ENCODE measurements around the gene NRG3. TPM values are rescaled to one million over a fixed set of nuclear protein-coding genes. Genes with fewer than 3 reads are reported as not detected.
"Not testable (repeated sequence)": the region's sequence is repeated elsewhere in the genome, so short reads cannot be mapped to it uniquely, and the experiment has no call there.

The NRG3 gene
- total RNA-seq, 4 donors from 2014 or later: 0.20 to 1.1 (median 0.84) TPM; not detected in 1

- WGBS, 2 donors: 73 to 76% methylated on average over 2 of the region's 2 CpGs
- no peak for DNase-seq (ENCODE audit: low spot score in 2 of 2)
- no peak overlapping the region for H3K4me3 ChIP-seq
- H3K27ac ChIP-seq: no peak overlapping the region
- TF ChIP-seq EP300 (IDR thresholded peaks at IDR 0.05): no peak
- TF ChIP-seq CTCF (IDR thresholded peaks at IDR 0.05): no peak
- no peak for TF ChIP-seq POLR2A (IDR thresholded peaks at IDR 0.05)
- H3K9me3 ChIP-seq: peaks cover 0 to 10% (median 0%) of the 10 kb centered on the region in 4 donors
- H3K36me3 ChIP-seq: no peaks in the 10 kb centered on the region
- no peaks in the 10 kb centered on the region for H3K27me3 ChIP-seq
- H3K4me1 ChIP-seq: no peaks in the 10 kb centered on the region
Observed at GRCh38 chr10:82949816-82950575, 1075.0 kb downstream of the NRG3 start.

GRCh38 chr10:82953331-82953730 lies 1078.3 kb downstream of the NRG3 start:
- H3K4me3 ChIP-seq: no peak overlapping the region
- 94 to 97% methylated on average over 5 of the region's 5 CpGs for WGBS, 2 donors
- peaks cover 0 to 6% (median 0%) of the 10 kb centered on the region in 4 donors for H3K9me3 ChIP-seq
- DNase-seq (ENCODE audit: low spot score in 2 of 2): no peak
- TF ChIP-seq POLR2A (IDR thresholded peaks at IDR 0.05) (no peak), CTCF (IDR thresholded peaks at IDR 0.05) (no peak), EP300 (IDR thresholded peaks at IDR 0.05) (no peak)
- no peak overlapping the region for H3K27ac ChIP-seq
- no peaks in the 10 kb centered on the region for H3K27me3 ChIP-seq
- no peaks in the 10 kb centered on the region for H3K36me3 ChIP-seq
- no peaks in the 10 kb centered on the region for H3K4me1 ChIP-seq

- DNase-seq (ENCODE audit: low spot score in 2 of 2): no peak
- no peak overlapping the region for H3K4me3 ChIP-seq
- H3K36me3 ChIP-seq: no peaks in the 10 kb centered on the region
- H3K4me1 ChIP-seq: no peaks in the 10 kb centered on the region
- TF ChIP-seq CTCF (IDR thresholded peaks at IDR 0.05) (no peak), POLR2A (IDR thresholded peaks at IDR 0.05) (no peak), EP300 (IDR thresholded peaks at IDR 0.05) (no peak)
- 60 to 65% methylated on average over 4 of the region's 4 CpGs for WGBS, 2 donors
- H3K27ac ChIP-seq: no peak overlapping the region
- H3K9me3 ChIP-seq: peaks cover 0 to 6% (median 0%) of the 10 kb centered on the region in 4 donors
- no peaks in the 10 kb centered on the region for H3K27me3 ChIP-seq
Observed at GRCh38 chr10:82953909-82954308, 1078.9 kb downstream of the NRG3 start.

GRCh38 chr10:82960421-82961060 lies 1085.5 kb downstream of the NRG3 start:
- not testable (repeated sequence) for H3K4me1 ChIP-seq; H3K9me3 ChIP-seq; H3K27me3 ChIP-seq; H3K4me3 ChIP-seq; H3K27ac ChIP-seq; H3K36me3 ChIP-seq; DNase-seq (ENCODE audit: low spot score in 2 of 2)
- WGBS, 2 donors: 69 to 73% methylated on average over 7 of the region's 7 CpGs

- H3K9me3 ChIP-seq: no peaks in the 10 kb centered on the region
- no peaks in the 10 kb centered on the region for H3K4me1 ChIP-seq
- WGBS, 2 donors: 61 to 63% methylated on average over 1 of the region's 1 CpG
- no peak overlapping the region for H3K27ac ChIP-seq
- H3K4me3 ChIP-seq: no peak overlapping the region
- no peak for DNase-seq (ENCODE audit: low spot score in 2 of 2)
- no peaks in the 10 kb centered on the region for H3K27me3 ChIP-seq
- no peak for TF ChIP-seq EP300 (IDR thresholded peaks at IDR 0.05)
- TF ChIP-seq POLR2A (IDR thresholded peaks at IDR 0.05): no peak
- TF ChIP-seq CTCF (IDR thresholded peaks at IDR 0.05): no peak
- H3K36me3 ChIP-seq: no peaks in the 10 kb centered on the region
Observed at GRCh38 chr10:82961864-82962263, 1086.9 kb downstream of the NRG3 start.

Measured in tibial nerve (tissue), 4 donors.